ENCODE data around the gene MYCBPAP. TPM values are rescaled to one million over a fixed set of nuclear protein-coding genes. Genes with fewer than 3 reads are reported as not detected.

The MYCBPAP gene
- total RNA-seq, 5 donors from 2014 or later (not counting 1 experiment from before 2014, with no cell fraction given): 0.92 to 6.9 (median 4.7) TPM

GRCh38 chr17:50537721-50538548 is 29.7 kb downstream of the MYCBPAP start:
- 79% methylated on average over 14 of the region's 20 CpGs for WGBS (ENCODE audit: insufficient coverage)
- no peak for ATAC-seq (replicated peaks in 1 of 4)
- Mint-ChIP-seq H3K4me1 (peaks cover 21 to 24% (median 24%) of the 10 kb centered on the region in 3 donors), H3K4me3 (no peak overlapping the region), H3K27ac (no peak overlapping the region), H3K27me3 (peaks cover 13 to 25% of the 10 kb centered on the region in 2 donors), H3K9me3 (no peaks in the 10 kb centered on the region), H3K36me3 (no peaks in the 10 kb centered on the region)
- Histone ChIP-seq H3K4me3 (ENCODE audit: control insufficient read depth in 1 of 2, extremely low read depth in 1 of 2, low read length in 1 of 2) (no peak overlapping the region), H3K36me3 (ENCODE audit: control insufficient read depth in 2 of 2, extremely low read depth in 1 of 2, insufficient read depth in 1 of 2, low read length in 1 of 2) (no peaks in the 10 kb centered on the region), H3K4me1 (ENCODE audit: control insufficient read depth in 1 of 2, extremely low read depth in 1 of 2, insufficient read depth in 2 of 2, low read length in 2 of 2) (peaks cover 0 to 31% of the 10 kb centered on the region in 2 experiments), H3K9me3 (no peaks in the 10 kb centered on the region), H3K27me3 (replicated peaks in 1 of 2; ENCODE audit: control insufficient read depth in 2 of 2, extremely low read depth in 1 of 2, insufficient read depth in 2 of 2, low read length in 1 of 2) (peaks cover 0 to 53% of the 10 kb centered on the region in 2 experiments), H3K27ac (ENCODE audit: low read length) (no peak overlapping the region)
- DNase-seq: no peak
- CTCF ChIA-PET: no interaction called here
- POLR2A ChIA-PET: no interaction called here

- H3K27ac Mint-ChIP-seq: no peak overlapping the region
- H3K27ac ChIP-seq (ENCODE audit: low read length): no peak overlapping the region
- ChIA-PET CTCF (no interaction called here), POLR2A (no interaction called here)
- no peak overlapping the region for H3K4me3 Mint-ChIP-seq
- no peaks in the 10 kb centered on the region for H3K9me3 Mint-ChIP-seq
- H3K36me3 Mint-ChIP-seq: no peaks in the 10 kb centered on the region
- H3K4me1 Mint-ChIP-seq: peaks cover 13 to 18% (median 15%) of the 10 kb centered on the region in 3 donors
- H3K36me3 ChIP-seq (ENCODE audit: control insufficient read depth in 2 of 2, extremely low read depth in 1 of 2, insufficient read depth in 1 of 2, low read length in 1 of 2): no peaks in the 10 kb centered on the region
- H3K27me3 ChIP-seq (replicated peaks in 1 of 2; ENCODE audit: control insufficient read depth in 2 of 2, extremely low read depth in 1 of 2, insufficient read depth in 2 of 2, low read length in 1 of 2): peaks cover 0 to 50% of the 10 kb centered on the region in 2 experiments
- 80% methylated on average over 17 of the region's 20 CpGs for WGBS (ENCODE audit: insufficient coverage)
- peaks cover 0 to 24% of the 10 kb centered on the region in 2 experiments for H3K4me1 ChIP-seq (ENCODE audit: control insufficient read depth in 1 of 2, extremely low read depth in 1 of 2, insufficient read depth in 2 of 2, low read length in 2 of 2)
- no peaks in the 10 kb centered on the region for H3K9me3 ChIP-seq
- ATAC-seq (replicated peaks in 1 of 4) (no peak), DNase-seq (no peak)
- peaks cover 7 to 19% of the 10 kb centered on the region in 2 donors for H3K27me3 Mint-ChIP-seq
- no peak overlapping the region for H3K4me3 ChIP-seq (ENCODE audit: control insufficient read depth in 1 of 2, extremely low read depth in 1 of 2, low read length in 1 of 2)
These were observed 30.5 kb downstream of the MYCBPAP start for GRCh38 chr17:50538549-50539410.

- no peak for ATAC-seq (replicated peaks in 1 of 4)
- CTCF ChIA-PET: interaction anchor here in 1 of 2 donors (0.5 kb wide), 1 partner anchor 208 kb away, joined by 5 read pairs; no protein-coding TSS in a partner anchor
- H3K4me1 ChIP-seq (ENCODE audit: control insufficient read depth in 1 of 2, extremely low read depth in 1 of 2, insufficient read depth in 2 of 2, low read length in 2 of 2): peaks cover 0 to 18% of the 10 kb centered on the region in 2 experiments
- H3K36me3 ChIP-seq (ENCODE audit: control insufficient read depth in 2 of 2, extremely low read depth in 1 of 2, insufficient read depth in 1 of 2, low read length in 1 of 2): no peaks in the 10 kb centered on the region
- H3K4me3 ChIP-seq (ENCODE audit: control insufficient read depth in 1 of 2, extremely low read depth in 1 of 2, low read length in 1 of 2): no peak overlapping the region
- H3K9me3 ChIP-seq: no peaks in the 10 kb centered on the region
- Mint-ChIP-seq H3K27ac (no peak overlapping the region), H3K27me3 (peaks cover 7 to 20% of the 10 kb centered on the region in 2 donors), H3K4me3 (no peak overlapping the region), H3K36me3 (no peaks in the 10 kb centered on the region), H3K4me1 (peaks cover 12 to 23% (median 15%) of the 10 kb centered on the region in 3 donors), H3K9me3 (no peaks in the 10 kb centered on the region)
- H3K27ac ChIP-seq (ENCODE audit: low read length): no peak overlapping the region
- 96% methylated on average over 7 of the region's 15 CpGs for WGBS (ENCODE audit: insufficient coverage)
- peaks cover 0 to 48% of the 10 kb centered on the region in 2 experiments for H3K27me3 ChIP-seq (replicated peaks in 1 of 2; ENCODE audit: control insufficient read depth in 2 of 2, extremely low read depth in 1 of 2, insufficient read depth in 2 of 2, low read length in 1 of 2)
- POLR2A ChIA-PET: no interaction called here
- DNase-seq: no peak
These were observed 31.7 kb downstream of the MYCBPAP start for GRCh38 chr17:50539762-50540559.

- no peak for DNase-seq
- Histone ChIP-seq H3K27me3 (replicated peaks in 1 of 2; ENCODE audit: control insufficient read depth in 2 of 2, extremely low read depth in 1 of 2, insufficient read depth in 2 of 2, low read length in 1 of 2) (peaks cover 0 to 45% of the 10 kb centered on the region in 2 experiments), H3K4me1 (ENCODE audit: control insufficient read depth in 1 of 2, extremely low read depth in 1 of 2, insufficient read depth in 2 of 2, low read length in 2 of 2) (peaks cover 0 to 18% of the 10 kb centered on the region in 2 experiments), H3K27ac (ENCODE audit: low read length) (no peak overlapping the region), H3K36me3 (ENCODE audit: control insufficient read depth in 2 of 2, extremely low read depth in 1 of 2, insufficient read depth in 1 of 2, low read length in 1 of 2) (no peaks in the 10 kb centered on the region), H3K4me3 (ENCODE audit: control insufficient read depth in 1 of 2, extremely low read depth in 1 of 2, low read length in 1 of 2) (no peak overlapping the region), H3K9me3 (no peaks in the 10 kb centered on the region)
- Mint-ChIP-seq H3K27ac (no peak overlapping the region), H3K9me3 (no peaks in the 10 kb centered on the region), H3K36me3 (no peaks in the 10 kb centered on the region), H3K27me3 (peaks cover 7 to 14% of the 10 kb centered on the region in 2 donors), H3K4me3 (peak overlapping the region; percentile 81 to 84 (median 81)), H3K4me1 (peaks cover 12 to 23% (median 15%) of the 10 kb centered on the region in 3 donors)
- CTCF ChIA-PET: interaction anchor here in 1 of 2 donors (0.6 kb wide), 1 partner anchor 83 kb away, joined by 4 read pairs; no protein-coding TSS in a partner anchor
- POLR2A ChIA-PET: no interaction called here
- 96% methylated on average over 7 of the region's 11 CpGs for WGBS (ENCODE audit: insufficient coverage)
- ATAC-seq (replicated peaks in 1 of 4): no peak
These were observed 32.5 kb downstream of the MYCBPAP start for GRCh38 chr17:50540560-50541401.

GRCh38 chr17:50541402-50541715 is 33.1 kb downstream of the MYCBPAP start:
- ChIA-PET CTCF (interaction anchor here (0.6 to 1.7 kb wide), 2 partner anchors 82 to 85 kb away, joined by 3 to 4 read pairs; no protein-coding TSS in a partner anchor), POLR2A (no interaction called here)
- no peaks in the 10 kb centered on the region for H3K36me3 ChIP-seq (ENCODE audit: control insufficient read depth in 2 of 2, extremely low read depth in 1 of 2, insufficient read depth in 1 of 2, low read length in 1 of 2)
- 65% methylated on average over 7 of the region's 9 CpGs for WGBS (ENCODE audit: insufficient coverage)
- peaks cover 7 to 14% of the 10 kb centered on the region in 2 donors for H3K27me3 Mint-ChIP-seq
- no peak overlapping the region for H3K27ac Mint-ChIP-seq
- DNase-seq (no peak), ATAC-seq (replicated peaks in 1 of 4) (no peak)
- H3K27me3 ChIP-seq (replicated peaks in 1 of 2; ENCODE audit: control insufficient read depth in 2 of 2, extremely low read depth in 1 of 2, insufficient read depth in 2 of 2, low read length in 1 of 2): peaks cover 0 to 43% of the 10 kb centered on the region in 2 experiments
- H3K4me3 ChIP-seq (ENCODE audit: control insufficient read depth in 1 of 2, extremely low read depth in 1 of 2, low read length in 1 of 2): peak overlapping the region; percentile 30 to 61
- H3K9me3 ChIP-seq: no peaks in the 10 kb centered on the region
- H3K4me1 Mint-ChIP-seq: peaks cover 12 to 26% (median 18%) of the 10 kb centered on the region in 3 donors
- H3K4me3 Mint-ChIP-seq: peak overlapping the region; percentile 81 to 84 (median 81)
- H3K27ac ChIP-seq (ENCODE audit: low read length): no peak overlapping the region
- H3K36me3 Mint-ChIP-seq: no peaks in the 10 kb centered on the region
- H3K9me3 Mint-ChIP-seq: no peaks in the 10 kb centered on the region
- peaks cover 0 to 21% of the 10 kb centered on the region in 2 experiments for H3K4me1 ChIP-seq (ENCODE audit: control insufficient read depth in 1 of 2, extremely low read depth in 1 of 2, insufficient read depth in 2 of 2, low read length in 2 of 2)

Measured in T-cell (primary cell).